Keratinocyte (primary cell): ENCODE results near the gene F2. TPM values are rescaled to one million over a fixed set of nuclear protein-coding genes. Genes with fewer than 3 reads are reported as not detected.

Experiments
- DNase-seq: peaks from one replicate; pipeline ENCODE4 v3.0.0-alpha.2; 2011; ENCODE audit warnings: low read depth, missing footprints, low spot score
- FAIRE-seq: peaks from 2 replicates; lab custom pipeline; 2011; peaks lifted over from hg19 to GRCh38; lab: Jason Lieb, UNC
- H2AFZ ChIP-seq: 2 replicates; pipeline ENCODE4 v1.6.0; 2012; ENCODE audit warnings: low read length, control low read depth, inconsistent platforms; ENCODE audit not compliant: control insufficient read depth
- H3K27ac ChIP-seq: 2 replicates; pipeline ENCODE4 v1.5.1; 2011; ENCODE audit warnings: low read length; ENCODE audit not compliant: control insufficient read depth, insufficient read depth
- H3K27me3 ChIP-seq: 3 replicates; pipeline ENCODE4 v1.6.0; 2011; ENCODE audit warnings: low read length; ENCODE audit not compliant: control insufficient read depth, insufficient read depth; ENCODE audit errors: extremely low read depth
- H3K36me3 ChIP-seq, 2 experiments: 2 replicates in 1 of 2; 3 replicates in 1 of 2; pipeline ENCODE4 v1.5.1; 2011; ENCODE audit warnings: low read length in 2 of 2, mild to moderate bottlenecking in 1 of 2; ENCODE audit not compliant: control insufficient read depth in 2 of 2, insufficient read depth in 2 of 2; ENCODE audit errors: extremely low read depth in 1 of 2
- H3K4me1 ChIP-seq: 3 replicates; pipeline ENCODE4 v1.5.1; 2011; ENCODE audit warnings: low read length; ENCODE audit not compliant: control insufficient read depth, insufficient read depth; ENCODE audit errors: extremely low read depth
- H3K4me2 ChIP-seq: 3 replicates; pipeline ENCODE4 v1.6.0; 2011; ENCODE audit warnings: low read depth, low read length; ENCODE audit not compliant: control insufficient read depth, insufficient read depth; ENCODE audit errors: extremely low read depth
- H3K4me3 ChIP-seq, 3 experiments: fragments of 200-600 bp in 1 of 3; sonication (generic) in 1 of 3; 2 replicates in 2 of 3; 3 replicates in 1 of 3; pipeline ENCODE4 v1.5.1; 2011 to 2016; ENCODE audit warnings: low read length in 3 of 3, mild to moderate bottlenecking in 3 of 3, control low read depth in 2 of 3, inconsistent platforms in 1 of 3, low read depth in 1 of 3, mixed read lengths in 1 of 3, mixed run types in 1 of 3, moderate library complexity in 1 of 3; ENCODE audit not compliant: control insufficient read depth in 2 of 3, insufficient read depth in 2 of 3; ENCODE audit errors: extremely low read depth in 1 of 3
- H3K79me2 ChIP-seq: 2 replicates; pipeline ENCODE4 v1.6.0; 2012; ENCODE audit warnings: low read length; ENCODE audit not compliant: control insufficient read depth, insufficient read depth
- H3K9ac ChIP-seq: 3 replicates; pipeline ENCODE4 v1.6.0; 2011; ENCODE audit warnings: low read length; ENCODE audit not compliant: control insufficient read depth, insufficient read depth; ENCODE audit errors: extremely low read depth
- H3K9me1 ChIP-seq: 3 replicates; pipeline ENCODE4 v1.6.0; 2011; ENCODE audit warnings: low read length; ENCODE audit not compliant: control insufficient read depth, insufficient read depth; ENCODE audit errors: extremely low read depth
- H3K9me3 ChIP-seq: 2 replicates; pipeline ENCODE4 v1.5.1; 2012; ENCODE audit warnings: low read depth, low read length; ENCODE audit not compliant: control insufficient read depth
- H4K20me1 ChIP-seq: 3 replicates; pipeline ENCODE4 v1.6.0; 2011; ENCODE audit warnings: low read length; ENCODE audit not compliant: control insufficient read depth, insufficient read depth; ENCODE audit errors: extremely low read depth
- CTCF ChIP-seq, 3 experiments: IDR thresholded peaks in 1 of 3; conservative IDR thresholded peaks in 1 of 3; optimal IDR thresholded peaks in 1 of 3; 2 replicates in 2 of 3; 3 replicates in 1 of 3; pipeline versions ENCODE3 to v1.5.1; 2011; ENCODE audit warnings: low read length in 3 of 3, mild to moderate bottlenecking in 3 of 3, moderate library complexity in 2 of 3, control low read depth in 1 of 3, inconsistent platforms in 1 of 3; ENCODE audit not compliant: insufficient read depth in 2 of 3; ENCODE audit errors: extremely low read depth in 1 of 3
- EZH2 ChIP-seq: IDR thresholded peaks from one replicate; pipeline ENCODE4 v1.6.1; 2012; ENCODE audit warnings: inconsistent platforms, mild to moderate bottlenecking, low read length, moderate library complexity
- dilution Hi-C: fragments of 300-500 bp; cut with MboI; formaldehyde crosslinking; loops from one replicate; pipeline ENCODE4 v1.7.0; 2020; ENCODE audit warnings: low sequenced_read_pairs; ENCODE audit not compliant: extremely low pct_ligation_motif_present
- polyA plus RNA-seq, 5 experiments: library from polyadenylated mRNA; depleted of rRNA in 3 of 5; stranded (reverse) in 3 of 5; stranded (forward) in 1 of 5; unstranded in 1 of 5; fragments of >200 nt; gene quantifications; 1 replicate in 1 of 5; 2 replicates in 3 of 5; 3 replicates in 1 of 5; pipeline versions ENCODE4 v1.2.1 to v1.2.3, GENCODE V29; 2011 to 2012; ENCODE audit warnings: missing spikeins in 2 of 5, low read depth in 1 of 5, low replicate concordance in 1 of 5

The F2 gene
- polyA plus RNA-seq, 1 donor (not counting 4 experiments of a cell fraction or from before 2014, with no cell fraction given), result not detected

DNA sequence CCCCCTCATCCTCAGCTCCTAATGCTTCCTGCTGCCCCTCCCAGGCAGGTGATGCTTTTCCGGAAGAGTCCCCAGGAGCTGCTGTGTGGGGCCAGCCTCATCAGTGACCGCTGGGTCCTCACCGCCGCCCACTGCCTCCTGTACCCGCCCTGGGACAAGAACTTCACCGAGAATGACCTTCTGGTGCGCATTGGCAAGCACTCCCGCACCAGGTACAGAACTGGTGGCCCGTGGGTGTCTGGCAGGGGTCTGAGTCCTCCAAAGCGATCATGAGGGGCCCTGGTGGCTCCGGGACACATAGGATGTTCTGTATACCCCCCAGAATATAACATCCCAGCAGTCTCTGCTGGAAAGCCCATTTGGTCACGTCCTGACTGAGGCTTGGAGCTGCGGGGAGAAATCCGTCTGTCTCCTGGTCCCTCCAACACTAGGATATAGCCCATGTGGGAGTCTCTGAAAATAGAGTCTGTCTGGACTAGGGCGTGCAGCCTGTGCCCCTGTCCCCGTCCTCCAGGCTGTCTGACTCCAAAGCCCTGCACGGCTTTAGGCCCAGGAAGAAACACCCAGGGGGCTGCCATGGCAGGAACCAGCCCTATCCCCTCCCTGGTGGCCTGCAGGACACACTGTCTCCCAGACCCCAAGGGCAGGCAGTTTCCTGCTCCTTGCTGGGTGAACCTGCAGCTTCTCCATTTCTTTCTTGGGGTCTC is 9.1 kb downstream of the F2 start:
- no peak overlapping the region for H3K27ac ChIP-seq
- no peak for FAIRE-seq

DNA sequence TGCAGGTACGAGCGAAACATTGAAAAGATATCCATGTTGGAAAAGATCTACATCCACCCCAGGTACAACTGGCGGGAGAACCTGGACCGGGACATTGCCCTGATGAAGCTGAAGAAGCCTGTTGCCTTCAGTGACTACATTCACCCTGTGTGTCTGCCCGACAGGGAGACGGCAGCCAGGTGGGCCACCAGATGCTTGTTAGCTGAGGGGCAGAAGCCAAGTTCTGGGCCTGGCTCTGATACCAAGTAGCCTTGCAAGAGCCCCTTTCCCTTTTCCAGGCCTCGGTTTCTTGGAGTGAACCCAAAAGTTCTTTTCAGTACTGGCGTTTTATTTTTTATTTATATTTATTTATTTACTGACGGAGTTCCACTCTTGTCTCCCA is 9.6 kb downstream of the F2 start:
- Histone ChIP-seq H3K4me3 (no peak overlapping the region), H3K9ac (no peak overlapping the region), H2AFZ (no peak overlapping the region), H3K4me1 (no peaks in the 10 kb centered on the region), H3K4me2 (no peak overlapping the region), H4K20me1 (no peaks in the 10 kb centered on the region), H3K9me1 (no peaks in the 10 kb centered on the region), H3K36me3 (no peaks in the 10 kb centered on the region), H3K79me2 (no peaks in the 10 kb centered on the region), H3K27ac (no peak overlapping the region), H3K27me3 (no peaks in the 10 kb centered on the region), H3K9me3 (no peaks in the 10 kb centered on the region)
- DNase-seq, result no peak
- no peak for FAIRE-seq
- dilution Hi-C loops, result no loop called here
- no peak for TF ChIP-seq CTCF (optimal IDR thresholded peaks at IDR 0.05 in 1 of 3, IDR thresholded peaks at IDR 0.05 in 1 of 3, conservative IDR thresholded peaks at IDR 0.05 in 1 of 3; ENCODE audit: extremely low read depth in 1 of 3, insufficient read depth in 2 of 3, low read length in 3 of 3)
- TF ChIP-seq EZH2, result no peak

More for the DNA sequence above, 9.1 kb downstream of the F2 start:
- Histone ChIP-seq H3K79me2 (no peaks in the 10 kb centered on the region), H3K4me2 (no peak overlapping the region), H3K36me3 (no peaks in the 10 kb centered on the region), H3K4me3 (no peak overlapping the region), H3K4me1 (no peaks in the 10 kb centered on the region), H3K27me3 (no peaks in the 10 kb centered on the region), H3K9me1 (no peaks in the 10 kb centered on the region), H2AFZ (no peak overlapping the region), H4K20me1 (no peaks in the 10 kb centered on the region), H3K9me3 (no peaks in the 10 kb centered on the region), H3K9ac (no peak overlapping the region)
- no peak for DNase-seq
- dilution Hi-C loops, result no loop called here
- TF ChIP-seq EZH2 (no peak), CTCF (optimal IDR thresholded peaks at IDR 0.05 in 1 of 3, IDR thresholded peaks at IDR 0.05 in 1 of 3, conservative IDR thresholded peaks at IDR 0.05 in 1 of 3; ENCODE audit: extremely low read depth in 1 of 3, insufficient read depth in 2 of 3, low read length in 3 of 3) (no peak)
